Epithelial cell of esophagus (primary cell): Measurements from ENCODE around the gene NOL3.

Experiments
- DNase-seq: peaks from one replicate; pipeline ENCODE4 v3.0.0; 2010; ENCODE audit warnings: low read depth
- H3K4me3 ChIP-seq: 2 replicates; pipeline ENCODE4 v1.5.1; 2011; ENCODE audit warnings: mild to moderate bottlenecking, low read length, control low read depth
- TF ChIP-seq, protein P1 (sequence below): IDR thresholded peaks from 2 replicates; pipeline ENCODE4 v1.5.1; 2011; ENCODE audit warnings: low read depth, mild to moderate bottlenecking, low read length, control low read depth, inconsistent platforms; ENCODE audit not compliant: insufficient read depth; ENCODE audit errors: missing control alignments

The NOL3 gene

GRCh38 chr16:67207249-67208091 is 37.1 kb downstream of the NOL3 start:
- DNase-seq, result peak; percentile 73
- TF ChIP-seq, protein P1, sequence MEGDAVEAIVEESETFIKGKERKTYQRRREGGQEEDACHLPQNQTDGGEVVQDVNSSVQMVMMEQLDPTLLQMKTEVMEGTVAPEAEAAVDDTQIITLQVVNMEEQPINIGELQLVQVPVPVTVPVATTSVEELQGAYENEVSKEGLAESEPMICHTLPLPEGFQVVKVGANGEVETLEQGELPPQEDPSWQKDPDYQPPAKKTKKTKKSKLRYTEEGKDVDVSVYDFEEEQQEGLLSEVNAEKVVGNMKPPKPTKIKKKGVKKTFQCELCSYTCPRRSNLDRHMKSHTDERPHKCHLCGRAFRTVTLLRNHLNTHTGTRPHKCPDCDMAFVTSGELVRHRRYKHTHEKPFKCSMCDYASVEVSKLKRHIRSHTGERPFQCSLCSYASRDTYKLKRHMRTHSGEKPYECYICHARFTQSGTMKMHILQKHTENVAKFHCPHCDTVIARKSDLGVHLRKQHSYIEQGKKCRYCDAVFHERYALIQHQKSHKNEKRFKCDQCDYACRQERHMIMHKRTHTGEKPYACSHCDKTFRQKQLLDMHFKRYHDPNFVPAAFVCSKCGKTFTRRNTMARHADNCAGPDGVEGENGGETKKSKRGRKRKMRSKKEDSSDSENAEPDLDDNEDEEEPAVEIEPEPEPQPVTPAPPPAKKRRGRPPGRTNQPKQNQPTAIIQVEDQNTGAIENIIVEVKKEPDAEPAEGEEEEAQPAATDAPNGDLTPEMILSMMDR, result no peak

GRCh38 chr16:67208154-67208896 is 38.0 kb downstream of the NOL3 start:
- DNase-seq, result no peak
- TF ChIP-seq, protein P1, result no peak
- no peak overlapping the region for H3K4me3 ChIP-seq

More at GRCh38 chr16:67207249-67208091, 37.1 kb downstream of the NOL3 start:
- no peak overlapping the region for H3K4me3 ChIP-seq

DNA sequence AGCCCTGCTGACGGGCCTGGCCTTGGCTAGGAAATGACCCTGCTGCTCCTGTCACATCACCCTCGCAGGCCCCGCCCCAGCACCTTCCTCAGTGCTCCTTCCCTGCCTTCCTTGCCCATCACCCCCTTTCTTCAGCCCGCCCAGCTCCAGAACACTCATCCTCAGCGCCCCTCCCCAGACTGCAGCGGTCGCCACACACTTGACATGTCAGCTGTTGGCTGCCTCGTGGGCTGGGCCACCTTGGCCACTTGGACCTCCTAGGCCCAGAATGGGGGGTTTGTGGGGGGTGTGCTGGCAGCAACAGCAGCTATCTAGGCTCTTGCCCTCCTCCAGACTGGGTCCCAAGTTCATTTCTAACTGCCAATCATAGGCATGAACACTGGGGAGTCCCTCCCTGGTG is 39.2 kb downstream of the NOL3 start:
- TF ChIP-seq, protein P1, result no peak
- DNase-seq, result no peak
- no peak overlapping the region for H3K4me3 ChIP-seq

GRCh38 chr16:67210069-67210937 is 40.0 kb downstream of the NOL3 start:
- no peak for DNase-seq
- no peak overlapping the region for H3K4me3 ChIP-seq
- TF ChIP-seq, protein P1, result no peak

DNA sequence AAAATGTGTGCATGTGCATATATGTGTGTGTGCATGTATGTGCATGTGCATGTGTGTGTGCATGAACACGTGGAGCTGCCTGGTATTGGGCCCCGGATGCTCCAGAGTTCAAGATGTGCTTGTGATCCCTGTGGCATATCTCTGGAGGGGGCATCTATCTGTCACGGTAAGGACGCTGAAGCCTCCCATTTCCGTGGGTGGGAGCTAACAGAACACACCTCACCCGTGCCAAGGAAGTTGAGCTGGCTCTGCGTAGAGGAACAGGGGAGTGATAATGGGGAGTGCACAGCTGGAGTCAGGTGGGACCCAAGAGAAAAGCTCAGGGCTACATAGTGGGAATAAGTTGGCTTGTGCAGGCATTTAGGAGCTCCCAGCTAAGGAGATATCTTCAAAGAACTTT is 41.3 kb downstream of the NOL3 start:
- DNase-seq, result no peak
- no peak overlapping the region for H3K4me3 ChIP-seq

GRCh38 chr16:67212766-67213165 is 42.4 kb downstream of the NOL3 start:
- H3K4me3 ChIP-seq, result no peak overlapping the region
- peak; percentile 84 for DNase-seq
- TF ChIP-seq, protein P1, result no peak

More for the DNA sequence above, 41.3 kb downstream of the NOL3 start:
- TF ChIP-seq, protein P1, result no peak
